Left lobe of liver (tissue), 2 donors: ENCODE measurements around the gene MAML1. TPM values are rescaled to one million over a fixed set of nuclear protein-coding genes. Genes with fewer than 3 reads are reported as not detected.
A peak's percentile ranks its signal among the peaks of the same experiment; 100 is the strongest.

Experiments
- ATAC-seq: fragments of 200-7000 bp; cut with Tn5 transposase; one replicate; pipeline ENCODE4 v1.9.1; 2020; ENCODE audit warnings: mild to moderate bottlenecking, moderate library complexity
- DNase-seq: peaks from one replicate; pipeline ENCODE4 v3.0.0-alpha.2; 2020; ENCODE audit warnings: low spot score
- total RNA-seq: library from RNA; stranded (reverse); gene quantifications from one replicate; pipeline ENCODE4 v1.2.1, GENCODE V29; 2021
- donor health status: DM: no; HTN: no; CAD: no; lungs with moderate emphysema.
- donor health status: DM: no; HTN: yes; CAD: no.

The MAML1 gene
- total RNA-seq, 1 donor from 2014 or later = 7.3 TPM

DNA sequence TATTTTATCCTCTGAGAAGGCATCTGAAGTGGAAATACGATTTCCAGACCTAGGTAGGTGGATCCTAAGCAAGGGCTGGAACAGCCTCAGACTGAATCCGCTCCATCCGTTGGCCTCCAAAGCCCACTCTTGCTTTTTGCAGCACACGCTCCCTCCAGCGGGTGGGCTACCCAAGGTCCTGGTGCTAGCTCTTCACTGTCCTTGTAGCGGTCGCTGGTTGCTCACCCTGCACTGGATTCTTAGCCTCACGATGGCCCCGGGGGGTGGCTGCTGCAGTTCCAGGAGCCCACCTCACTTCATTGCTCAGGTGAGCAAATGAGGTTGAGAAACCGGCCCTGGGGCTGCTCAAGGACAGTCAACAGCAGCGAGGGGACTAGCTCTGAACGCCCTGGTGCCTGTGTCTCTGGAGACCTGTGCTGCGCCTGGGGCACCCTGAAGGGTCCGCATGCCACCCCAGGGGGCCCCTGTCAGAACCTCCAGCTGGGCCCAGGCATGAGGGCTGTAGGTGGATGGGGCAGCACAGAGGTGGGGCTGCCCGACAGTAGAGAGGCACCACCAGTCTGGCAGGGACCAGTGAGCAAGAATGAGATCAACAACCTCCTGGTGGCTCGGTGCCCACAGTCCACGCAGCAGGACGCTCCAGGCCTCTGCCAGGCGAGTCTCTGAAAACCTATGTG is 69.7 kb downstream of the MAML1 start:
- ATAC-seq (peak; percentile 55), DNase-seq (peak; percentile 92)

DNA sequence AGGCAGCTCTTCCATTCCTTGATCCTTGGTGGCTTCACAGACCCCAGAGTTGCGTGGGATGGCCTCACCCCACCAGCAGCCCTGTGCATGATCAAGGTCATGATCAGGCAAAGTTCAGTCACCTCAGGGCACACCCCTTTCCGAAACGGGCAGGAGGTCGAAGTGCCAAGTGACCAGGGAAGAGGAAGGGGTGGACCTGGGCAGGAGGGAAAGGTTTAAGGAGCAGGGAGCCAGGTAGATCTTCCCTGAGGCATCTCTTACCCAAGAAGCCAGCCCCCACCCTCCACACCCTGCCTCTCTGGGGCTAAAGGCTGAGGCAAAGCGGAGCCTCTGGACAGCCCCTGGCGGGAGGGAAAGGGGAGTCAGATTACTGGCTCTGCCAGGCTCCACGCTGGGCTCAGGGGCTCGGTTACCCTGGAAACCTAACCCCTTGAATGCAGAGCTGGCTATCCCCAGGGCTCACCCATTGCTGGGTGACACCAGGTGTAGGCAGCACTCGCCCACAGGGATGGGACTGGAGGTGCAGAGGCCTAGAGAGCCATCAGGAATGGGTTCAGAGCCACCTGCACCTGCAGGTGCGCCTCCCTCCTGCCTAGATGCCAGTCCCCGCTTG is 70.4 kb downstream of the MAML1 start:
- ATAC-seq (peak; percentile 39), DNase-seq (peak; percentile 90)

DNA sequence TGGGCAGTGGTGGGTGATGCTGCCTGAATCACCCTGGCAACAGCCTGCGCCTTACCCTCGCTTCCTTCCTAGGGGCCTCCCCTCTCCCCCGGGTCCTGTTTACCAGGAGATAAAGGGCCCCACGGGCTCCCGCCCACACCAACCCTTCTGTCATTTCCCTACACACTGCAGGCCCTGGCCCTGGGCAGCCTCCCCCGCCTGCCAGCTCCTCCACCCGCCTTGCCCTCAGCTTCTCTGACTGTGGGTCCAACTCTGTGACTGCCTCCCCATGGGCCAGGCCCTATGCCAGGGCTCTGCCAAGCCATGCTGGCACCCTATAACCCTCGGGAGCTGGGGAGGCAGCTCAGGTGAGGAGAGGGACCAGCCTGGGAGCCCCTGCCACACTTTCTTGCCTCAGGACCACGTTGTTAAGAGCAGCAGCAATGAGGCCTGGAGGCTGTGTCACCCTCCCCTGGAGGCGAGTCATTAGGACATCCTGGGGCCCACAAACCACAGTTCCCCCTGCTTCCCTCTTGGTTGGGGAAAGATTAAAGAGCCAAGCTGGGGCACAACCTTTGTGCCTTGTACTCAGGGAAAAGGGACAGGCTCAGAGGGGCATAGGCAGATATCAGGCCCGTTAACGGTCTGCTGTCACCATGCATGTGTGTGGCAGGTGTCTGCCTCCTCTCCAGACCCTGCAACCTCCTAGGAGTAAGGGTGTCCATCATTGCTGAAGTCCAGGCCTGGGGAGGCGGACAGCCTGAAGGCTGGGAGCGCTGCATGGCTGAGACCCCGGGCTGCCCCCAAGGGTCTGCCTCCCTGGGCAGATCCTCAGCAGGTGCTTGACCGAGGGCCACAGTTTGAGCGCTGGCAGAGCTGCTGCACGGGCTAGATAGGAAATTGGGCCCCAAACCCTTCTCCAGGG is 71.3 kb downstream of the MAML1 start:
- DNase-seq (no peak), ATAC-seq (peak; percentile 14)

DNA sequence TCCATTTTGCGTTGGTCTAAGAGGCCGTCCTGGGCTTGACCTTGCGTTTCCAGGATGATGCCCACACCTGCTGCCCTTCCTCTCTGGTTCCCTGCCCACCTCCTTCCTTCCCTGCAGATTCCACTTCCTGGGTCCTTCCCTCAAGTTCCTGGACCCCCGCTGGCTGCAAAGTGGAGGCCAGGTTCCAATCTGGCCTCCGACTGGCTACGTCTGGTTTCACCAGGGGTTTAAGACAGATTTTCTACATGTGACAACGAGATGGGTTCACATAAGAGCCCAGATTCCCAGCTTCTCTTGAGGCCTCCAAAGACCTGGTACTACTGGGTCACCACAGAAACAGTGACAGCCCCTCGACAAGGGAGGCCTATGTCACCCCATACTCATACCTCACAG is 71.9 kb downstream of the MAML1 start:
- ATAC-seq (no peak), DNase-seq (no peak)

DNA sequence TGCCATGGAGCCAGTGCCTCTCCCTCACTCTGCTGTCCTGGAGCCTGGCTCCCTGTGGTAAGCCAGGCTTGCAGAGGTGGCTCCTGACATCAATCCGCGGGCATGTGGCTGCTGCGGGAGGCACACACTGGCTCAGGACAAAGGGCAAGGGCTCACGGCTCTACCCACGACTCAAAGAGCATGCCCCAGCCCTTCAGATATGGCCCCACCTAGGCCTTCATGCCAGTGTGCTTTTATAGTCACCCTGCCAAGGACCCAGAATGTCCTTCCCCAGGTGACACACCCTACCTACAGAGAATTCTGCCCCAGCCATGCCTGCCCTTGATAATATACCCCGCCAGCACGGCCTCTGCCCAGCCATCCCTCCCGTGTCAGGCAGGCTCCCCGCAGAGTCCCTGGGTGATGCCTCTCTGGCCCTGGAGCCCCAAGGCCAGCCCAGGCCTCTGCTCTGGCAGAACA is 72.5 kb downstream of the MAML1 start:
- peak; percentile 48 for ATAC-seq
- DNase-seq = peak; percentile 90

DNA sequence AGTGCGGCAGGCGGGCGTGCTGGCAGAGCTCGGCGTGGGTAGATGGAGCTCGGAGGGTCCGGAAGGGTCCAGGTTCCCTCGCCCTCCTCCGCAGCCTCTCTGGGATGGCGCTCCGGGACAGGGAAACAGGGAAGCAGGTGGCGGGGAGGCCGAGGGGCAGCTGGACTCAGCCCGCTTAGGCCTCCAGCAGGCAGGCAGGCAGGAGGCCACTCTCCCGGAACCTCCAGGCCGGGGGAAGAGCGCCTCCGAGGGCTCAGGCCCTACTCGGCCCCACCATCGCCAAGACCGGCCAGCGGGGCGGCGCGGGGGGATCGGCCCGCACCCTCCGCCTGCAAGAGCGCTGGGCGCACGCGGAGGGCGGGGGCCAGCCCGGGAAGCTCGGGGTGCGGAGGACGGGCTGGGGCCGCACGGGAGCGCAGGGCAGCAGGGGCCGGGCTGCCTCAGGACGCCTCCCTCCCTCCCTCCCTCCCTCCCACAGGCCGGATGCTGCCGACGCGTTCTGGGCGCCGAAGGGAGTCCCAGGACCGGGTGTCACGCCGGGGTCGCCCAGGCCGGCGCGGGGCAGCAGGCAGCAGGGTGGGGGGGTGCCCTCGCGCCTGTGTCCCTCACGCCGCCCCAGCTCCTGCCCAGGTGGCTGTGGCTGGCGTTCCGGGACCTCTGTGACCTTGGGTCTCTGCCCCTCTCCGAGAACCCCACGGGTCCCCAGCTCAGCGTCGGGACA is 73.1 kb downstream of the MAML1 start:
- DNase-seq = no peak
- peak; percentile 4 for ATAC-seq

DNA sequence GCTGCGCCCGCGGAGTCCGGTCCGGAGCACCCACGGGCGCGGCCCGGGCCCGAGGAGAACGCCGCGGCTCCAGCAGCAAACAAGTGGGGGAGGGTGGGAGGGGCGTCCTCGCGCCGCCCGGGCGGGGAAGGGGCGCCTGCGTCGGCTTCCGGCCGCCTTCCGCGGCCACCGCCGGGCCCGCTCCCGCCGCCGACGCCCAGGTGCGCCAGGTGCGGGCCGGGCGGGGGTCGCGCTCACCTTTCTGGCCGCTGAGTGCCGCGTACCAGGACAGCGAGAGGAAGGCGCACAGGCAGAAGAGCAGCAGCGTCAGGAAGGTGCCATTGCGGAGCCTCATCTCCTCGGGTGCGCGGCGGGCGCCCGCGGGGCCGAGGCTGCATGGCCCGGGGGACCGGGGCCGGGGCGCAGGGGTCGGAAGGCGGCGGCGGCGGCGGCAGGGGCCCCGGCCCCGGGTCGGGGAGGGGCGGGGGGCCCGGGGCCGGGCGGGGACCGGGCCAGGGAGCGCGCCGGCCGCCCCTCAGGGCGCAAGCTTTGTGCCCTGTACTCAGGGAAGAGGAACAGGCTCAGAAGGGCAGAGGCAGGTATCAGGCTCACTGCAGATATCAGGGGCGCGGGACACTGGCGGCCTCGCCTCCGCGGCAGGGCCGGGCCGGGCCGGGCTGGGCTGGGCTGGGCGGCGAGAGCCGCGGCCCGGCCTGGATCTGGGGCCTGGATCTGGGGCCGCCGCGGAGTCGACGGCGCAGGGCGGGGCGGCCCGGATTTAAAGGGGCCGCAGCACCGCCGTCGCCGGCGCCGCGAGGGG is 73.8 kb downstream of the MAML1 start, which contains the start of gene MGAT4B:
TSS of gene MGAT4B (minus strand) at position 617 of the 799 bp plus-strand sequence. CDS start at position 334, 283 bp downstream.
- DNase-seq (peak; percentile 83), ATAC-seq (peak; percentile 63)

DNA sequence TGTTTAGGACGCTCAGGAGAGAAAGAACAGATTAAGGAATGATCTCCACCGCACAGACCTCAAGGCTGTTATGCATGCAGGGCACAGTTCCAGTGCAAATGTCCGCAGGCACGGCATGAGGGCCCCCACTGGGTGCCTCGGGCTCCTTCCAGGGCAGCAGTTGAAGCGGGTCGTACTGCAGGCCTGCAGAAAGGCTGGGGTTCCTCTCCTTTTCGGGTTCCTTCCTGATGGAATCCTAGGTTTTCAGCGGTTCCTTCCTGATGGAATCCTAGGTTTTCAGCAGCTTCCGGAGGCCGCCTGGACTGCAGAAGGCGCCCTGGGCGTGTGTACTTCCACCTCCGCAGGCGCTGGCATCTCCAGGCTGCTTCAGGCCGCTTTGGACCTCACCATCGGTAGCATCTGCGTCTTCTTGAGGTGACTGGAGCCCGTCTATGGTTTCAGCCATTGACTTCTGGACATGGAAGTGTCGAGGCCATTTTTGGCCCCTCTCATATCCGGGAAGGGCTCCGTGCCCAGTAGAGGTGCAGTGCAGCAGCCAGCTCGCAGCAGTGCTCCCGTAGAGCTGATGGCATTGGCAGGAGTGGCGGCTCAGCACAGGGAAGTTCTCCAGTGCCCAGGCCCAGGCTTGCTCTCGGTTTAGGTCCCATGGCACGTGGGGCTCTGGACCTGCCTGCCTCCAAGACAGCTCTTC is 79.7 kb downstream of the MAML1 start:
- DNase-seq (no peak), ATAC-seq (peak; percentile 40)

DNA sequence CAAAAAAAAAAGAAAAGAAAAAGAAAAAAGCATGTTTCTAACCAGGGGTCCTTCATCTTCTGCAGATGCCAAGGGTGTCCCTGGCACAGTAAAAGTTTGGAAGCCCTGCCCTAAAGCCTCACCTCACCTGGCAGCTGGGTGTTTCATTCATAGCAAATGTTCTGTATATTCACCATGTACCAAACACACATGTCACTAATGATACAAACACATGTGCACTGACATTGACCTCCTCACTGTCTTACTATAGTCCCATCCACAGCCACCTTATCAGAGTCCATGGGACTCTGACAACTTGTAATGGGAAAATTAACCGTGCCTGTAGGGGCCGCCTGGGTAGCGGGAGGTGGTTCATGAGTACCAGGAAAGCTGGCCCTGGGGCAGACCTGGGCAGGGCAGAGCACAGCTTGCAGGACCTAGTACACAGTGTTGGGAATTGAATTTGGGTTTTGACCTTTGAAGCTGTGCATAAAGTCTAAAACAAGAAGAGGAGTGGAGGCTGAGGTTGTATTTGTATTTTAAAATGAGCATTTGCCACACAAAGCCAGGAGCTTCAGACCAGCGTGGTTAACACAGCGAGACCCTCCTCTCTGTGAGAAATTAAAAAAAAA is 80.5 kb downstream of the MAML1 start:
- DNase-seq = peak; percentile 87

DNA sequence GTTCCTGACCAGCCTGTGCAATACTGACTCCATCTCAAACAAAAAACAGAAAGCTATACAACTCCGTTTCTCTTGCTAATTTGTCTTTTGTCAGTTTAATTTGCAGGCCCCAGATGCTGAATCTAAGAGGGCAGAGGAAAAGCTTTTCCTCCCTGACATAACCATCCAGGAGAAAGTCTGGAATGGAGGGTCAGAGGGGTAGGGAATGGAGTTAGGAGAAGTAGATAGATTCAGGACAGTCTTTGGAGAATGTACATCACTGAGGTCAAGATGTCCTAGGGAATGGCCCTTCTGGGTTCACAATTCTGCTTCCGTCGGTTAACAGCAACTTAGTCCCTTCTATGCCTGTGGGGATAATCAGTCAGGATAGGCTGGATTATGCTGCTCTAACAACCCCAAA is 81.5 kb downstream of the MAML1 start:
- DNase-seq = no peak
- ATAC-seq = no peak

More for the DNA sequence above, 80.5 kb downstream of the MAML1 start:
- ATAC-seq = peak; percentile 87

DNA sequence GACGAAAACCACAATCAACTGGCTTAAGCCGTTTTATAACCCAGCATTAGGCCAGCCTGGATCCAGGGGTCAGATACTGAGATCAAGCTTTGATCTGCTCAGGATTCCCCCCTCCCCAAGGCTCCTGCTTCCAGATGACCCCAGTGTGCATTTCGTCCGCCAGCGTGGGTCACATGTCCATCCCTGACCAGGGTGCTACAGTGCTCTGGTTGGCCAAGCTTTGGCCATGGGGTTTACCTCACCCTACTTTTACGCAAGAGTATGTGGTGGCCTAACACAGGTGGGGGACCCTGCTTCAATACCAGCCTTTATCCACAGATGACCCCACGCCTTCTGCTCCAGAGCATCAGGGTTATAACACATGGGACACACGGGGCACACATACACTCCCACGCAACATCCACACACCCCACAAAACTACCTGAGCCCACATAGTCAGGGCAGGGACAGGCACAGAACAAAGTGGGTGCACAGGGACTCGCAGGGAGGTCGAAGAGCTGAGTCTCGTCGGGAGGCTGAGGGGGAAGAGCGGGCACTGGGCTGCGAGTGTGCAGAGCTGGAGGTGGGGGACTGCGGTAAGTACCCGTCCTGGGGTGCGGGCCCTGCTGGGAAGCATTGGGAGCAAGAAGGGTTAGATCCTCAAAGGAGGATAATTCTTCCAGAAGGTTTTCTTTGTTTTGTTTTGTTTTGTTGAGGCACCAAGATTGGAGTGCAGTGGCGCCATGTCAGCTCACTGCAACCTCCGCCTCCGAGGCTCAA is 83.0 kb downstream of the MAML1 start:
- DNase-seq (no peak), ATAC-seq (no peak)

DNA sequence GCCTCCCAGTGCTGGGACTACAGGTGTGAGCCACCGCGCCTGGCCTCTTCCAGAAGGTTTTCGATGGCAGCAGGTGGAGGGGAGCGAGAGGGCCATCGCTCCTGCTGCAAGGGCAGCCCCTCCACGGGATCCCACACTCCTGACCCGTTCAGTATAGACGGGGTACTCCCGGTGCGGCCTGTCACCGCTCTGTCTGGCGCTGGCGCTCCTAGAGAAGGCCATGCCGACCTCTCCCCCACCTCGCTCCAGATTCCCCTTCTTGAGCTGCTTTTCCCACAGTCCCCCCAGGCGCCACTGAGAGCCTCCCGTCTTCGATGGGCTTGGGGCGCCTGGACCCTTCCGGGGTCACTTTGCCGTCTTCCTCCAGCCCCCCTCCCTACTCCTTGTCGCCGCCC is 83.8 kb downstream of the MAML1 start:
- DNase-seq (no peak), ATAC-seq (no peak)

DNA sequence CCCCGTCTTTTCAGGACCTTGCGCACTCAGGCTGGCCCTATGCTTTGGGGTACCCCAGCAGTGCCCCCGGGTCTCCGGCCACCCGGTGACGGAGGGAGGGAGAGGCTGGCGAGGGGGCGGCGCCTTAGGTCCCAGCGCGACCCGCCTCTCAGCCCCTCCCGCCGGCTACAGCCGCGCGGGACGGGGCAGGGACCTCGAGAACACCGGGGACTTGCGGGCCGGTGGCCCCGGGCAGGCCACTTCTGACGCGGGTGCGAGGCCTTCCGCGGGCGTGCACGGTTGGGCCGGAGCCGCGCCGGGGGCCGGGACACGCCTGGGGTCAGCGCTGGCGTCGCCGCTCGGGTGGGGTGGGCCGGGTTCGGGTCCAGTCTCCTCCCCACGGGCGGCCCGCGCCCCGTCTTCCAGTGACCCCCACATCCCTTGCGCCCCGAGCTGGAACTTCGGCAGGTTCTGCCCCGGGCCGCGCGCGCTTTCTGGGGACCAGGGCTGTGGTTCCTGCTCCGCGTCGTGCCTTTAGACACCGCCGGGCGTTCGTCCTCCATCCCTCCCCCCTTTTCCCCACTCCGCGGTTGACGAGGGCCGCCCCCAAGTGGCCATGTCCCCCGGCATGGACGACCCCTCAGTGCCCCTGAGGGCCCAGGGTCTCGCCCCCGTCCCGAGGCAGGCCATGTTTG is 84.3 kb downstream of the MAML1 start:
- ATAC-seq (no peak), DNase-seq (no peak)

DNA sequence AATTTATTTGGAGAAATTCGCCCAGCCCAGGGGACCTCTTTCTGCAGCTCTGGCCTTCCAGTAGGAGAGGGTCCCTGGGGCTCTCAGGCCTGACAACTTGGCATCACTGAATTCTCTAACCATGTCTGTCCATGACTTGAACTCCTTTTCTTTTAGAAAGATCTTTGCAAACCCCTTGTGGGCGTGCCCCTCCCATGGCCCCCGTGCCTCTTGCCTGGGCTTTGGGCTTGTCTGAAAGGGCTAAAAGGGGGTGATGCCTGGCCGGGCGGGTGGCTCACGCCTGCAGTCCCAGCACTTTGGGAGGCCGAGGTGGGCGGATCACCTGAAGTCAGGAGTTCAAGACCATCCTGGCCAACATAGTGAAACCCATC is 84.8 kb downstream of the MAML1 start:
- ATAC-seq = no peak
- no peak for DNase-seq

DNA sequence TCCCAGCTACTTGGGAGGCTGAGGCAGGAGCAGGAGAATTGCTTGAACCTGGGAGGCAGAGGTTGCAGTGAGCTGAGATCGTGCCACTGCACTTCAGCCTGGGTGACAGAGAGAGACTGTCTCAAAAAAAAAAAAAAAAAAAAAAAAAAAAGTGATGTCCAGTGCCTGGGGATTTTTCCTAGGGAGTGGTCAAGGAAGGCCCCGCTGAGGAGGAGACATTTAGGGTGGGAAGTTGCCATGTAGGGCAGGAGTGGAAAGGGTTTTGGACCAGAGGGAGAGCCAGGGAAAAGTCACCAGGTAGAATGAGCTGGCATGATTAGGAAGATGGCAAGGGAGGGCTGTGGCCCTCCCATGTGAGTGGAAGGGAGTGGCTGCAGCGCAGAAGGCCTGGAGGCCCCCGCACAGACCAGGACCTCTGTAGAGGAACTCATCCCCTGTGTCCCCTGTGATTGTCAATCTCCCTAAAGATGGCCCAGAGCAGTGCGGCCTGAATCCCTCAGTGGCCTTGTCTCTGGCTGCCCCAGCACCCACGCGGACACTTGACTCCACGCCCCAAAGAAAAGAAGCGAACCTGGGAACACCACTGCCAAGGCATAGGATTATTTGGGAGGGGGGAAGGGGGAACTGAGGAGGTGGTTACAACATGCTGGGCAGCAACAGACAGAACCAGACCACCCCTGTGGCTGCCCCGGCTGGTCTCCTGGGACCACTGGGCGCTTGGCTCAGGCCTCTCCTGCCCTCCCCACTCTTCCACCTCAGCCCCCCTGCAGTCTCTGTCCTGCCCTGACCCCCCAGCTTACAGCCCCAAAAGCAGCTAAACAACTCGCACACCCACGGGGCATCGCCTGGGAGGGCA is 85.5 kb downstream of the MAML1 start:
- ATAC-seq = no peak
- no peak for DNase-seq

DNA sequence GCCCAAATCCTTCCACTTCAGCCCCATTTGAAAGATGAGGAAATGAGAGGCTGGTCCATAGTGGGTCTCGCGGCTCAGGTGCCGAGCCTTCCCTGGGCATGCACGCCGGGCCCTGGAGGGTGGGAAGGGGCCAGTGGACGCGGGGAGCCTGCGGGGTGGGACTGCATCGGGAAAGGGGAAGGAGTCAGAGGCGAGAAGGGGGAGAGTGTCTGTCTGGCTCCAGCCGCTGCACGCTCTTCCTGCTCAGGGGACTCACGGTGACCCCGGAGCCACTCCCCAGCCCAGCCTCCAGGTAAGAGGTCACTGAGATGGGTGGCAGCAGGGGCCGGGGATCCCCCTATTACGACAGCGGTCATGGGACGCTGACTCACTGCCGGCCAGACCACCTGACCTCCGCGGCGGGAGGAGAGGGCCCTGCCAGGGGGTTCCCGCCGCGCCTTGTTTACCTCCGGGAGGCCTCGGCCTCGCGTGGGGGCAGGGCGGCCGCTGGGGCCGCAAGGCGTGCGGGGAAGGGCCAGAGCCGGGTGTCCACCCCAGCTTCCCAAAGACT is 86.2 kb downstream of the MAML1 start:
- DNase-seq (peak; percentile 98), ATAC-seq (peak; percentile 66)
